Measurements from ENCODE around the gene APOL5.

- no peak for TF ChIP-seq EZH2 (IDR thresholded peaks at IDR 0.05; ENCODE audit: low read length, missing control alignments)
- TF ChIP-seq CTCF (conservative IDR thresholded peaks at IDR 0.05 in 1 of 2, IDR thresholded peaks at IDR 0.05 in 1 of 2; ENCODE audit: low read depth in 1 of 2, low read length in 2 of 2): no peak
Measured at GRCh38 chr22:35708917-35709316, 8.8 kb upstream of the APOL5 start.
